ELF-1 (cell line): ENCODE data around the gene KIAA1958.

Source experiments
- DNase-seq: peaks from one replicate; pipeline ENCODE4 v3.0.0-alpha.2; 2016; ENCODE audit warnings: low read depth, low spot score

Gene KIAA1958

GRCh38 chr9:112601636-112602035, 115.0 kb downstream of the KIAA1958 start:
- no peak for DNase-seq

GRCh38 chr9:112604790-112605189, 118.2 kb downstream of the KIAA1958 start:
- no peak for DNase-seq

- no peak for DNase-seq
Observed at GRCh38 chr9:112605518-112605917, 118.9 kb downstream of the KIAA1958 start.

DNA sequence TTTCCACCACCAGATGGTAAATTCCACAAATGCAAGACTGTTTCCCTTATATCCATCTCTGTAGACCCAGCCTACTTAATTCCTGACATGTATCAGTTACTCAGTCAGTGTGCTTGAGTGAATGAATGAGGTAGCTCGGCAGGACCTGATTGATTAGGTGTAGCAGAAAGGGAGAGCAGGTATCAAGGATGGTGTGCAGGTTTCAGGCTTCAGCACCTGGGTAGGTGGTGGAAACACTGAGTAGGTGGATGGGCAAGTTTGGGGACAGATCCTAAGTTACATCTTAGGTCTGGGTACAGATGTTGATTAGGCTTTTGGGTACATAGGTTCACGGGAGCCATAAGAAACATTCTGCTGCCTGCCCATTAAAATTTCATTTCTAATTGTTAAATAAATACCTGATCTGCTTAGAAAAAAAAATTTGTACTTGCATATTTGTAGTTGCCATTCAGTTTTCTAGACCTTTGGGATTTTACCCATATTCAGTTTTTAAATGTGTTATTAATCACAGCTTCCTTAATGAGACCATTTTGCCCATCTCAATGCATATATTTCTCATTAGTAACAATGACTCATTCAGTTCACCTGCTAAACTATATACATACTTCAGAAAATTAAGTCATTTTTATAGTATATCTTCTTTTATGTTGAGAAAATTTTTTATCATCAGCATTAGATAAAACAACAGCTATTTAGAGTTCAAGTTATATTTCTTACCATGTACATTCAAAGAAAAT, 119.5 kb downstream of the KIAA1958 start:
- DNase-seq: no peak

DNA sequence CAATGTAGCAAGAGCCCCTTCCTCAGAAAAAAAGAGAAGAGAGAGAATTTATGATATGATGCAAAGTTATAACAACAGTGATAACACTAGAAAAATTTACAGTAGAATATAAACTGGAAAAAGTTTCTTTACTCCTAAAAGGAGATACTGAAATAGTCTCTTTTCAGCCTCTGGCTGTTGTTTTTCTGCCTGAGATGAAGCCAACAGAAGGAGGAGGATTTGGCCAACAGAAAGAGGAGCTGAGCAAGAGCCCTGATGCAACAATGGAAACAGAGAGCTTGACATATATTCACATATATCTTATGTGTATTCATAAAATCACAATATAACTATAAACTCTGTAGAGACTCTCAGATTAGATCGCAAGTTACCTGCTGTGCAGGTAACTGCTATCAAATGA, 122.2 kb downstream of the KIAA1958 start:
- DNase-seq: no peak

DNA sequence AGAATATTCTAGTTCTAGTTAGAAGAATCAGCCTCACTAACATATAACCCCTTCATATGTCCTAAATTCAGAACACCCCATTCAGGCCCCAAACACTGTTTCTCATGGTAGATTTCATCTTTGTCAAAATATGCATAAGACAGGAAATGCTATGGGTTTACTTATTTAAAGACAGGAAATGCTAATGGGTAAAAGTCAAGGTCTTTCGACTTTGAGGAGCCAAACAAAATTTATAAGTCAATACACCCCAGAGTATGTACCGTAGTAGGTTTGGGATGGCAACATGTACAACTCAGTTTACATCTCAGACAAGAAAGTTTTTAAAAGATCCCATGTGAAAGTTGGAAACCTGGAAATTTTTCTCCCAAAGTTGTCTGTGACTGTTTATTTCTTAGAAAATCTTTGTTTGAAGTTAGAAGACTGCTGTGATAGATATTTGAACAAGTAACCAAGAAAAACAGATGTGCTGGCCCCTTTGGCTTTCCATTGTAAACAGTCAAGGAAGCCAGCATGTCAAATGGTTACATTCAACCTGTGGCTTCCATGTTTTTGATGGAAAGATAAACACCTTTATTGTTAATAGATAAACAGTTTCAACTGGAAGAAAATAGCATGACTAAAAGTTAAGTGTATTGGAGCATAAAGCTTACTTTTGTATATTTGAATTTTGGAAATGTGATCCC, 129.1 kb downstream of the KIAA1958 start:
- no peak for DNase-seq

DNA sequence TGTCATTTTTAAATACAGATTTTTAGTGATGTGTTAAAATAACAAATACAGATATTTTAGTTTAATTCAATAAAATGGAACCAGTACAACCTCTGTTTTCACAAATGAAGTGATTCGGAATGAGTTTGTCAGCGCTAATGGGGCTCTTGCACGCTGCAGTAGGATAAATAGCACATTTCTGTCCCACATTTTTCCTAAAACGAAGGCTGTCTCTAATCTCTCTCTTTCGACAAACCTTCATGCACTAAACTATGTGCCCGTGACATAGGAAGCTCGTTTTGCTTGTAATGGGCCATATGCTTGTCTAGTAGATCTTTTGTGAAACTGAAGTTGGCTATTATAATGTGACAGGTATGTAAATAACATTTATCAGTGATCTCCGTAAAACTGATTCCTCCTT, 130.7 kb downstream of the KIAA1958 start:
- no peak for DNase-seq

DNA sequence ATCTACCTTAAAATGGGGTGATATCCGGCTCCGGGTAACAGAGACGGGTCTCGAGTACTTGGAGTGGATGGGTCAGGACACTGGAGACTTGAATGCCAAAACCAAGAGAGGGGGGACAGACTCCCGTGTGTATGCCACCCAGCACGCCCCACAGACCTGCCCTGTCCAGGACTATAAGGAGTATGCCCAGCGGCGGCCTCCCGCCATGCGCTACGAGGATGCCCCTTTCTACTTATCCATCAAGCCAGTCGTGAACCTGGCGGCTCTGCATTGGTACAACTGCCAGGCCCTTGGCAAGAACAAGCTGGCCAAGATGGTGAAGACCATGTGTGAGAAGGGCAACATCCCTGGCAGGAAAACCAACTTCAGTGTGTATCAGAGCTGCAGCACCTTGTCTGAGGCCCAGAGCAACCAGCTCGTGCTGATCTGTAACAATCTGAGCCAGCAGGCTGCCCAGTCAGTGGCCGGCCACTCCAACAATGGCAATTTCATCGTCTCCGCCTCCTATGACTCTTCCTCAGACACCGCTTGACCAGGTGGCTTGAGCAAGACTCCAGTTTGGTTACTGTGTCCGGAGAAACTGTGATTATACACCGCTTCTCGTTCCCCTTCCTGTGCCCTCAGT, 131.9 kb downstream of the KIAA1958 start:
- DNase-seq: no peak

- no peak for DNase-seq
Observed at GRCh38 chr9:112620388-112620787, 133.8 kb downstream of the KIAA1958 start.

- no peak for DNase-seq
Observed at GRCh38 chr9:112621018-112621655, 134.5 kb downstream of the KIAA1958 start.

DNA sequence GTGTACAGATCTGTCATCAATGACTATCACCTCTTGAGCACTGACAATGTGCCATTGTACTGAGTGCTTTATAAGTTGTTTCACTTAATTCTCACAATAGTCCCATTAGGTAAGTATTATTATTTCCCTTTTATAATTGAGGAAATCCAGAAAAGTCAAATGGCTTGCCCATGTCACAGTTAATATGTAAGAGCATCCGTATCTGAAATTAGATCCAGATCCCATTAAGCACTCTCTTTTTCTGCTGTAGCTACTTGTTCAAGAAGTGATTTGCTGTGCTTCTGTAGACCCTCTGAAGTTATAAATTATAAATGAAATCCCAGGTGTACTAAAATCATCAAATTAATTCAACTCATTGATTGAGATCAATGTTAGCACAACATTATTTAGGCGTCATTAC, 136.6 kb downstream of the KIAA1958 start:
- no peak for DNase-seq

DNA sequence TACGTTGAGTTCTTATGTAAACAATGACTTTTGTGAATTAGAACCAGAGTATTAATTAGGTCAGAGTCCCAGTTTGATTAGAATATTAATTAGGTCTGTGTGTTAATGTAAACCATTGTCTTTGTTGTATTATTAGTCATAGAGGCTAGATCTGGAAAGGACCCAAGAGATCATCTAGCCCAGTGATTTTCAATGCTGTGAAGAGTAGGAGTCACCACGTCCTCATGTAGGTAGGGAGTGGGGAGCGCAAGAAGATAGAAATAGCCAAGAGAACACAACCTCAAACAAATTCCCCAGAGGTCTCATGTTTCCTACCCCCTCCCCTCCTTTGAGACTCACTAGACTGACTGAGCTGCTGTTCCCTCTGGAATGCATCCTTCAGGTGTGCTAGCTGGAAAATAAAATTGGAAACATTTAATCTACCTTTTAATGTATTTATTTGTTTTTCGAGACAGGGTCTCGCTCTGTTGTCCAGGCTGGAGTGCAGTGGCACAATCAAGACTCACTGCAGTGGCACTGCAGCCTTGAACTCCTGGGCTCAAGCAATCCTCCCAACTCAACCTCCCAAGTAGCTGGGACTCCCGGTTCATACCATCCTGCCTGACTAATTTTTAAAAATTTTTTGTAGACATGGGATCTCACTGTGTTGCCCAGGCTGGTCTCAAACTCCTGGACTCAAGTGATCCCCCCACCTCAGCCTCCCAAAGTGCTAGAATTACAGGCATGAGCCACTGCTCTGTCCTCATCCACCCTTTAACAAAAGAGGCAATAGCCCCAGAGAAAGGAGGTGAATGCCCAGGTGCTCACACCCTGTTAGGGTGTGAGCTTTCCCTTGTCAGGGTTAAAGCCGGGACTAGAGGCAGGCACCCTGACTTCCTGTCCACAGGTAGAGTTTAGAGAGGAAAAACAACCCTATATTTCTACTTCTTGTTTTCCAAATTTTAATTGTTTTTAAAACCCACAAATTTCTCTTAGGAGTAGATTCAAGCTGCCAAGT, 138.4 kb downstream of the KIAA1958 start:
- no peak for DNase-seq

DNA sequence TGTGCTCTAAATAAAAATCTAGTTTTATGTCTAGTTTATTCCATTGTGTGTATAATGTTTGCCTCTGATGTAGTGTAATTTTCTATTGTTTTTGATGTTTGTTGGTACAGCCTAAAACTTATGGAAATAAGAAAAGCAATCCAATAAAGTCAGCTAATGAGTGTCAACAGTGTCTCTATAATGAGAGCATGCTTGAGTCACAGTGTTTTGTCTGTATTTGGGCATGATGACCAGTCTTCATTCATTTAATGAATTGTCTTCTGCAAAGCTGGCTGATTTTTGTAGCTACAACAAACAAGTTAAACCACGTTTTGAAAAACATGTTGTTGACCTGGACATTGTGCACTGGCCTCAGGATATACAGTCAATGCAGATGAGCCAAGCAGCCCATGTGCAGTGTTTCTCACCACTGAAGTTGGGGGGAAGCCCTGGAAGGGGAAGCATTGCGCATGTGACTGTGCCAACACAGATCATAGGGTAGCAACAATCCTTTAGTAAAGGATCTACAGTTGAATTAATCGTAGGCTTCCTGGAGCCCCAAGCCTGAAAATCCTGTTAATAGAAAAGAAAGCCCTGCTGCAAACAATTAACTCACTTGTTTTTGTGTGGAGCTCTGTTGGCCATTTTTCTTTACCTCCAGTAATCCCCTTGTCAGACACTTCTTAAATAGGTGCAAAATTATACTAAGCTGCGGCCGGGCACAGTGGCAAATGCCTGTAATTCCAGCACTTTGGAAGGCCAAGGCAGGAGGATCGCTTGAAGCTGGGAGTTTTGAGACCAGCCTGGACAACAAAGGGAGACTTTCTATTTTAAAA, 143.3 kb downstream of the KIAA1958 start:
- no peak for DNase-seq

DNA sequence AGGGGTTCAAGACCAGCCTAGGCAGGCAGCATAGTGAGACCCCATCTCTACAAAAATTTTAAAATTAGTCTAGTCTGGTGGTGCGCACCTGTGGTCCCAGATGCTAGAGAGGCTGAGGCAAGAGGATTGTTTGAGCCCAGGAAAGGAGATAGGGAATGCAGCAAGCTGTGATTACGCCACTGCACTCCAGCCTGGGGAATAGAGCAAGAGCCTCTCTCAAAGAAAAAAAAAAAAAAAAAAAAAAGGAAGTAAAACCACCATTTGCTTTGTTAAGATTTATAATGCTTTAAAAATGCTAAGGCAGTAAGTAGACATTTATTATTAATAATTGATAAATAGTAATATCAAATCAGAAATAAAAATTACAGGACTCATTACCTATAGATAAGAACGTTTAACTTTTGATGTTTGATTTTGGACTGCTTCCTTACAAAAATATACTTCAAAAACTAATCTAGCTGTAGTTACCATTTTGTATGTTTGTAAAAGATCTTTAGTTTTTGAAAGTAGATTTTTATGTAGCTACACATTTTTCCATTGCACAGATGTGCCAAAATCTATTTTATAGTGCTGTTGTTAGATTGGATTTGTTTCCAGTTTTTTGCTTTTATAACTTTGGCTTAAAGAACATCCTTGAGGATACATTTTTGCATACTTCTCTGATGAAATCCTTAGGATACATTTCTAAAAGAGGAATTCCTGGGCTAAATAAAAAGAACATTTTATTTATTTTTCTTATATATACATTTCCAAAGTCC, 144.9 kb downstream of the KIAA1958 start:
- no peak for DNase-seq

- no peak for DNase-seq
Observed at GRCh38 chr9:112640311-112640710, 153.7 kb downstream of the KIAA1958 start.

GRCh38 chr9:112642126-112642525, 155.5 kb downstream of the KIAA1958 start:
- DNase-seq: no peak

DNA sequence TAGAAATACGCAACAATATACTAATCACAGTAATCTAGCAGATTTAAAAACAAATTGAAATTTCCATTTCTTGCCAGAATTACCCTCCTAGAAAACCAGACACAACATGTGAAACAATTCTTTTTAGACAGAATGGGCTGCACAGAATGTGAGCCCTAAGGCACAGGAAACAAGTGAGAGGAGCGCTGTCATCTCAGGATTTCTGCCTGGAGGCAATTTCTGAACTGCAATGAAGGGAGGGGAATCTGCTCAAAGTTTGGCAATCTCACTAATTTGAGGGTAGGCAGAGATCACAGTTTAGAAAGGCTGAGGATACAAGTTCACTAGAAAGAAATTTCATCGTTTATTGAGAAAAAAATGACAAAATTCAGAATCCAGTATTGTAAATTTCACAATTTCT, 161.0 kb downstream of the KIAA1958 start:
- peak; percentile 47 for DNase-seq

GRCh38 chr9:112648624-112649023, 162.0 kb downstream of the KIAA1958 start:
- DNase-seq: no peak

DNA sequence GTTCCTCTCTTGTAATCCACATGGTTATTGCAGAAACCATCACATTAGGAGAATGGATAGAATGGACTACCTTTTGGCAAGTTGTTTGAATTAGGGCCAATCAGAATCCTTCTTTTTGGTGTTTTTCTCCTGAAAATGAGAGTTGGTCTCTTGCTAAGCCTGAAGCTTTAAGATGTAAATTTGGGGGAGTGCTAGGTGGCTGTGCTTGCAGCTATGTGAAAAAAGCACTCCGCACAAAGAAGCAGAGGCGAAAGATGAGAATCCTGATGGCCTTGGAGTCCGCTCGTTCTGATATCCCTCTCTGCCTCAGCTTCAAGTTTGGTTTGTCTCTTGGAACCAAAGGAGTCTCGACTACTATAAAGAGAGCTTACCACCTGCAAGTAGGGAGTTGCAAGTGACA, 167.7 kb downstream of the KIAA1958 start:
- peak; percentile 57 for DNase-seq

GRCh38 chr9:112655668-112656067, 169.0 kb downstream of the KIAA1958 start:
- DNase-seq: peak; percentile 79
